GM18517 (cell line): ENCODE results near the gene PIK3R1.
A peak's percentile ranks its signal among the peaks of the same experiment; 100 is the strongest.

Experiments used
- ATAC-seq: cut with Tn5 transposase; IDR thresholded peaks from one replicate; pipeline ENCODE4 v1.9.1; 2021; ENCODE audit warnings: mild to moderate bottlenecking, moderate library complexity; ENCODE audit not compliant: unreplicated experiment

The PIK3R1 gene

DNA sequence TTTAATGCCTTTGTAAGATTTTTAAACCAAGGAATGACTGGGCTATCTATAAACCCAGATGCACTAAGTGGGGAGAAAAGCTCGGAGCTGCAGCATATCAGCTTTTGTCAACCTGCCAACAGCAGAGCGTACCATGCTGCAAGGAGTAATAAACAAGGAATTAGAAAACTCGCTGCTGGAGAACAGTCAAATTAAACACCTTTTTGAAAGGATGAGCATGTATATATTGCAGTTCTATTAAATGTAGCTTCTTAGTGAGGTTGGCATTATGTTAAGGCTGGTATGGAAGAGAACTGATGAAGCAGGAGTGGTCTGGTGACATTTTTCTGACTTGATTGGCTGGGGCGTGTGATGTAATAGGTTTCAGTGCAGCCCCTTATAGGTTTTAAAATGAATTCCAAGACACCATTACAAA is 74.7 kb downstream of the PIK3R1 start:
- no peak for ATAC-seq

DNA sequence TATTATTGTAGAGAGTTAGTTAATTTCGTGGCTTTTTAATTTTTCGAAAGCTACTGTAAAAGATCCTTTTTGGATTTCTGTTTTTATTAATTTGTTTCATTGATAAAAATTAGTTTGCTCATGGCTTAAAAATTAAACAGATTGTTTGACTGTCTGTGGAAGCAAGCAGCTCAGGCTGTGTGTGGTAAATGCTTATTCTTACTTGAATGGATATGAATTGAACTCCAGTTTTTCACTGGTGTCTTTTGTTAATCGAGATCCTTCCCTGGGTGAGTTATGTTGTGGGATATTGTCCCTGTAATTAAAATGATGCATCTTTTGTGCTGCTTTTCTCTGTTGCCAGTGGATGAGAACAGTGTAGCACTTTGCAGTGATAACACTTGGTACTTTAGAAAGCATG is 75.3 kb downstream of the PIK3R1 start:
- ATAC-seq = no peak

DNA sequence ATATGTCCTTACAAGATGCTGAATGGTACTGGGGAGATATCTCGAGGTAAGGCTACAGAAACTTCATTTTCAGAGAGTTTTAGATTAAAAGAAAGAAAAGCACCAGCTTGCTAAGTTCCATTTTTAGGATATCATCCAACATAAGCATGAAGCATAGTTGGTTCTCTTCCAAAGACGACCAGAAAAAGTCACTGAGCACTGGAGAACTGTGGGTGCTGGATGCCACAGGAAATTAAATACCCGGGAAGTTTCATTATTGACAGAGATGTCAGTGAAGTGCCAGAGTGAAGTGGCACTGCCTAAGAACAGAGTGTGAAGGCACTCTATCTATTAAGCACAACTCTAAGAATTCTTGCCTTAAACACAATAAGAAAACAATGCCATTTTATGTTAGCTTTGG is 76.8 kb downstream of the PIK3R1 start:
- ATAC-seq = no peak

DNA sequence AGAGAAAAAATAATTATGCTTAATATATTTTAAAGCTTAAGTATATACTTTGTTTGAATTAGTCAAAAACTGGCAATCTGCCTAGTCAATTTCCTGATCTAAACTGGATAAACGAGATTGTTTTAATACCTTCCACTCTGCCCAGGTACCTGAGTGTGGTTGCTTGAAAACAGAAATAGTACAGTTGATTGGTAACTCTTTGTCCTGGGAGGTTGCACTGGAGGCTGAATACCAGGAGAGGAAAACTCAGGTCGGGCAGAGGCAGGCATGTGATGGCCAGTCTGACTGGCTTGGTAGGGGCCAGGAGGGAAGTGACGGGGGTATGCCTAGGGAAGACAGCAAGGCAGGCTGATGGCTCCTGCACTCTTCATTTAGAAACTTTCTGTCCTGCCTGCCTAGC is 80.2 kb downstream of the PIK3R1 start:
- ATAC-seq = no peak

DNA sequence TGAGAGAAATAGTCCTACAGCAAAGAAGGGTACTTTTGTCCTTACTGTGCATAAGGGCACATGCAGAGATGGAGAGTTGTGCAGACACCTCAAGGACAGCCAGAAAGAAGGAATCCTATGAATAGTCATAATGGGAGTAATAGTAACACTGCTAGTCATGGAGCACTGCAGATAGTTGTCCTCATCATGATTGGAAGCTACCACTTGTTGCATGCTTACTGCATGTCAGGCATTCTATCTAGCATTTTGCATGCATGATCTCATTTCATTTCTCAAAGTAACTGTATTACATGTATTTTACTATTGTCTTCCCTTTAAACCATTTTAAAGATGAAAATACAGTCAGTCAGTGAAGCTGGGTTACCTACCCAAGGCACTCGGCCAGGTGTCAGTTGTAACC is 81.3 kb downstream of the PIK3R1 start:
- ATAC-seq = no peak

DNA sequence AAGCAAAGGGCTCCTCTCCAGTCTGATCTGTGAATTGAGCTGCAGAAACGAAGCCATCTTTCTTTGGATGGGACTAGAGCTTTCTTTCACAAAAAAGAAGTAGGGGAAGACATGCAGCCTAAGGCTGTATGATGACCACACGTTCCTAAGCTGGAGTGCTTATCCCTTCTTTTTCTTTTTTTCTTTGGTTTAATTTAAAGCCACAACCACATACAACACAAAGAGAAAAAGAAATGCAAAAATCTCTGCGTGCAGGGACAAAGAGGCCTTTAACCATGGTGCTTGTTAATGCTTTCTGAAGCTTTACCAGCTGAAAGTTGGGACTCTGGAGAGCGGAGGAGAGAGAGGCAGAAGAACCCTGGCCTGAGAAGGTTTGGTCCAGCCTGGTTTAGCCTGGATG is 82.1 kb downstream of the PIK3R1 start:
- ATAC-seq = no peak

DNA sequence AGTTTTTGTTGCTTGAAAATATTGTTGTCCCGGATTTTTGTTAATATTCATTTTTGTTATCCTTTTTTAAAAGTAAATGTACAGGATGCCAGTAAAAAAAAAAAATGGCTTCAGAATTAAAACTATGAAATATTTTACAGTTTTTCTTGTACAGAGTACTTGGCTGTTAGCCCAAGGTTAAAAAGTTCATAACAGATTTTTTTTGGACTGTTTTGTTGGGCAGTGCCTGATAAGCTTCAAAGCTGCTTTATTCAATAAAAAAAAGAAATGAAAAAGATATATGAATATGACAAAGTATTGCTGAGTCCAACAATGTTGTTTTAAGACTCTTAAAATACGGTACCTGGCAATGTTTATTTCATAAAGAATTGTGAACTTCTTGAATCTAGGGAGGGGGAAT is 82.9 kb downstream of the PIK3R1 start:
- no peak for ATAC-seq

DNA sequence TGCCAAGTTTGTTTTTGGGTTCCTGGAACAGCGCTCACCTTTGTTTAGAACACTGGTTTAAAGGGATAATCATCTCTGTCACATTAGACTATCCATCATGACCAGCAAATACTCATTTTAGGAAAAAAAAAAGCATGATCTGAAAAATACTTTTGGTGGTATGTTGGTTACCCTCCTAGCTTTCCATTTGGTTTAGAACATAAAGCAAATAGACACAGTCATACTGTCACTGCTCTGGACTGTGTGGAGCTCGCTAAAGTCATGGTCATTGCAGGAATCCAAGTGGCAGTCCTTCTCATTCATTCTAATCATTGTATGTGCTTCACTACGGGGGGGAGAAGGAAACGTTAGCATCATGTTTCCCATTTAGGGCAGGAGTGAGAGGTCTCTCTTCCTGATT is 83.5 kb downstream of the PIK3R1 start:
- no peak for ATAC-seq

DNA sequence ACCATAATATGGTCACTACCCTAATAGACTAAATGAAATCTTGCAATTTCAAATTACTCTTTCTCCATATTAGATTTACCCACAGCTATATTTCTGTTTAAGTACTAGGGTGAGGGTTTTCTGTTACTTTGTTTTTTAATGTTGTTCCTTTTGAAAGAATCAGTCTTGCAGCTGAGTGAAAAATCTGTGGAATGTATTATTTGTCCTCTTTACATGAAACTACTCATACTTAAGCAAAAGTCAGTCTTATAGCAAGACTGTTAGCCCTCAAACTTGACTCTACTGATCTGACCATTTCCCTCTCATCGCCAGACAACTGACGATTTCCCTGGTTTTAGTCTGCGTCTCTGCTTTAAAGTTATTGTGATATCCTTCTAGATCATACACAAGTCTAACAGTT is 84.0 kb downstream of the PIK3R1 start:
- ATAC-seq = no peak

DNA sequence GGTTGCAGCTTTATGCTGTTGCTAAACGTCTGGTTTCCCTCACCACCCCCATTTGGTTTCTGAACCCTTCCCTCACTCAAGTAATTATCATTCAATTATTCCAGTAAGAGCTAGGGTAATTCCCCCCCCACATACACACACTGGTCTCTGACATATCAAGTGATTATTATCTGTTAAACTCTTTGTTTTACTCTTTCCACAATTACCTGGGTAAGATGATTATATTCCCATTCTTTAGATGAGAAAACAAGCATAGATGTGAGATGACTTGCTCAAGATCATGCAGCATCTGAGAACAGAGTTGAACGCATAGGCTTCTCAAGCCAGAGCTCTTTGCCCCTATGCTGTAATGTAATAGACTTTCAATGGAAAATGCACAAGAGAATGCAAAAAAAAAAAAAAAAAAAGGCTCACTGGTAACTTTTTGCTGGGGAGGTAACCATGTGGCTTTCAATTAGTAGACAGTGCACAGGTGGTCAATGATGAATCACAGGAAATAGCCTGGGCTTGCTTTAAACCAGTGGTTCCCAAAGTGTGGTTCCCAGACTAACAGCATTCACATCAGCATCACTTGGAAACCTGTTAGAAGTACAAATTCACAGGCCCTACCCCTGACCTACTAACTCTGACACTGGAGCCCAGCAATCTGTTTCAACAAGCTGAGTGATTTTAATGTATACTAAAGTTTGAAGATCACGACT is 87.6 kb downstream of the PIK3R1 start:
- no peak for ATAC-seq

DNA sequence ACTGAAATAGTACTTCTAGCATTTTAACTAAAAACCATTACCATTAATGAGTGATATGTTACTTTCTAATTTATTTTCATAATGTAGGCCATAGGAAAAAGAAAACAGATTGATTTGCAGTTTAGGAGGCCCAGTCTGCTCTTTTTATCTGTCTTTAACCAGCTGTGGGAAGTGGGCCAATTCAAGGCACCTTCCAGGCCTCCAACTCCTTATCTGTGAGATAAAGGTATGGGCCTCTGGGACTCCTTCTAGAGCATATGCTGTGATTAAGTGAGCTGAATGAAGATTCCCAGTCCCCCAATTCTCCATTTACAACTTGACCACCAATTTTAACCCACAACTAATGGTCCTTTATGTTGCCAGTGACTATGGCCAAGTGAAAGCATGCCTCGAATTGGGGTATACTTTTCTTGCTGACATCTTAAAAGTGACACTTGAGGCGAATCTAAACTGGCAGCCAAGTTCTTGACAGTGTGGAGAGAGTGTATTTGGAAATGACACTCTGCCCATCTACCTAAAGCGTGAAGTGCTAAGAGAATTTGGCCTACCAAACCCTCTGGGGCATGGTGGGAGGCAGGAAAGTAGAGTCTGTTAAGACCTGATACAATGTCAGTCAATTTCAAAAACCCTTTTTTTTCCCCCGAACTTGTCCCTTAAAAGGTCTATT is 88.3 kb downstream of the PIK3R1 start:
- ATAC-seq = no peak

DNA sequence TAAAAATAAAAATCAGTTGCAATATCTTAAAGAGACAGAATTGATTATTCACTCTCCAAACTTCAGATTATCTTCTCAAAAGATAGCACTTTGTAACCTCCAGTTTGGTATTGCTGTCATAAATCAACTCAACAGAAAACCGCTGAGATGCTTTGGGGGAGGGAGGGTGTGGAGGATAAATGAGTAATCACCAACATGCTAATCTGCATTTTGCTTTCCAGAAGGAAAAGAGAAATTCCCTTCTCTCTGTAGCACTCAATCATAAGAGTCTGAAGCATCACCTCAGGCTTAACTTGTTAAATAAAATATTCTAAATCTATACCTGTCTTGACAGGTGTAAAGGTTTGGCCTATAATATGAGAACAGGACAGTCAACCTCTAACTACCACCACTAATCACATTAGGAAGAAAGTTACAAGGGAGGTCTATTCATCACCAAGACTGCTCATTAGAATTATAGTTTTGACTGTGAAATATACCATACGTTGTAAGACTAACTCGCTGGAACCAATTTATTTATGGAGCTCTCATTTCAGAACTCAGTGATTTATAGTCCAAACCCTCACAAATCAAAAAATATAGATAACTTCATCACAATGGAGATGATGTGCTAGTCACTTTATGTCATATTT is 89.0 kb downstream of the PIK3R1 start:
- no peak for ATAC-seq

DNA sequence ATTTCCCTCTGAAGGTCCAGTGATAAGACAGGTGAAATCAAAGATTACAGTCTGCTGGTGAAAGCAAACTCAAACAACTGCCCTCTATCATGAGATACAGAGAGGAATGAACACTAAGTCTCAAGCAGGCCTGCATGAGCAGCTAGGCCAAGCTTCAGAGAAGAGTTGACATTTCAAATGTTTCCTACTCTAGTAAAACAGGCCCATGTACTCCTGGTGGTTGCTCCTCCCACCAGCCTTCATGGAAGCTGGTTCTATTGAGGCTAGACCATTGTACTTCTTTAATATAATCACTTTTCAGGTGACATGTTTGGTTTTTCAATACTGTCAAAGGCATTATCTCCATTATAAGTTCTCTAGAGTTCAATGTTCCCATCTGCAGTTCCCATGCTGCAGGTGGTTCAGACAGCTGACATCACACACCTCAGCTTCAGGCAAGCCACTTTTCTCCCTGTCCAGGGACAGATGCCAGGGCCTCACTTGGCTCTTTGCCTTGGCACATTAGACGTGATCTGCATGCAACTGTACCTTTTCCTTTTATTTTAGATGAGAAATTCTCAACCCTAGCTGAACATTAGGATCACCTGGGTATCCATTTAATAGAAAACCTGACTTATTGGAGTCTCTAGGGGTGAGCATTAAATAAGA is 89.8 kb downstream of the PIK3R1 start:
- ATAC-seq = no peak

DNA sequence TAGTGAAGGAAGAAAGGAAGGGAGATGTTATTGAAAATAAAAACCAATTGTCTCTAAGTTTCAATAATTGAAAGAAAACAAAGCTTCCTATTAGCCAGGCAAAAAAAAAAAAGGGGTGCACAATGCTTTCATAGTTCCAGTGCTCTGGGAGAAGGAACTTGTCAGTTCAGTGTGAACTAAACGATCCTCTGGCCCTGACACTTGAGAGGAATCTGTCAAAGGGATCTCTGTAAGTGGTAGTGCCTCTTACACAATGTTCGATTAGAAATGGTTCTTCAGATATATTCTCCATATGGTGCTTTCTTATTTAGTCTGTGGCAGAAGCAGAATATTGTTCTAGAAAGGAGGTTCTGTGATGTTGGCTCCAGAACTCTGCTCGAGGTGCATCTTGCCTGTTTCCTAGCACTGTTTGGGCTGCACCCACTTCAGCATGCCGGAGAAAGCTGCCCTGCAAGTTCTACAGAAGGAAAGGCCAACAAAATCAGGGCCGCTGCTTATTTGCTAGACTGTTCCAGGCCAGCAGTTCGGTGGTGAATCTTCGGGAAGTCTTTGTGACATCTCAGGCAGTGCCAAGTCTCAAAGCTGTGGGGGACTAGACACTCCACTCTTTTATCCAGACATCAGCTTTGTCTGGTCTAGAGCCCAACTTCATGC is 90.9 kb downstream of the PIK3R1 start:
- no peak for ATAC-seq

DNA sequence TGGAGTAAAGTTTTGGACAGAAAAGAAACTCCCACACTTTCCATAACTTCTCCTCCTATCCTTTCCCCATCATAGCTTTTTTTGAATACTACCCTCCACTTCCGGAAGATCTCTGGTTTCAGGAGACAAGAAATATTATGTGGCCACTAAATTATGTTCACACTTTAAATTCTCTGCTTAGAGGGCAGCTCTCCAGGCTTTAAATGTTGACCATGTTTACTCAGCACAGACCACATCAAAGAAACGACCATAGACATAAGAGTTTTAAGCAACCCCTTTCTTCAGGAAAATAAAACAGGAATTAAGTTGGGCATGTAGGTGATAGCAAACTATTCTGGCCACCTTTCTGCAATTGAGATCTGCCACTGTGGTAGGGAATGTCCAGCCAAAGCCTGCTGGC is 97.8 kb downstream of the PIK3R1 start:
- ATAC-seq = no peak

DNA sequence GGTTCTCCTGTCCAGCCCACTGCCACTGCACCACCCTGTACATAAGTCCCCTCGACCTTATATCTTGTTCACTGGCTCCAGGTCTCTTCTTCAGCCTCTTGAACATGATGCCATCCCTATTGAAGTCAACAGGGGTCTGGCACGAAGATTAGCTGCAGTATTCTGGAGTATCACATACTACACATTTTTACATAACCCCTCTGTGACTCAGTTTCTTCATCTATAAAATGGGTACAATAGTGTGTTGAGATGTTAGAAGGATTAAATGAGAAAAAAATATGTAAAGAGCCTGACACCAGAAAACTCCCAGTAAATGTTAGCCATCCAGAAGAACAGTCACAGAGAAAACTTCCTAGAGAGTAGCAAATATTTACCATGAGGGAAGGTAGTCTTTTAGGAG is 98.9 kb downstream of the PIK3R1 start:
- no peak for ATAC-seq

DNA sequence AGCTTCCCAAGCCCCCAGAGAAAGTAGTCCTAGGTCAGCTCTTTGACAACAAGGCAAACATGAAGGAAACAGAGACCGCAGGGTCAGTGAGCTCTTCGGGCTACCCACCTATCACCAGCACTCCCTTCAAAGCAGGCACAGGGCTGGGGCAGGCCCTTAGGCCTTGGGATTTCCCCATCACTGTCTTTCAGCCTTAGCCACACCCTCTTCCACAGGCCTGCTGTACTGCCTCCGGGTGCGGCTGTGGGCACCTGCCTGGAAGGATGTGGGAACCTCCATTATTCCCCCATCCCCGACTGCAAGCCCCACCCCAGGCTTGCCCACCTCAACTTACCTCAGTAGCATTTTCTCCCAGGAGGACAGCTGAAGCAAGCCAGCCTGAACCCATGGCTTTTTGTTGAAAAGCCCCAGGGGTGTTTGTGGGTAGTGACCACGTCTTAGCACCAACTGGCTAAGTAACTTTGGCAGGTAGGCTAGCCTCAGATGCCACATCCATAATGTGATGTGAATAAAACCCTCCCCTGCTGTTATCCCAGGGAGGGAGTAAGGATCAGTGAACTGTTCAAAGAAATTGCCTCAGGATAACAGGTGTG is 100.2 kb downstream of the PIK3R1 start:
- ATAC-seq = peak; percentile 93

DNA sequence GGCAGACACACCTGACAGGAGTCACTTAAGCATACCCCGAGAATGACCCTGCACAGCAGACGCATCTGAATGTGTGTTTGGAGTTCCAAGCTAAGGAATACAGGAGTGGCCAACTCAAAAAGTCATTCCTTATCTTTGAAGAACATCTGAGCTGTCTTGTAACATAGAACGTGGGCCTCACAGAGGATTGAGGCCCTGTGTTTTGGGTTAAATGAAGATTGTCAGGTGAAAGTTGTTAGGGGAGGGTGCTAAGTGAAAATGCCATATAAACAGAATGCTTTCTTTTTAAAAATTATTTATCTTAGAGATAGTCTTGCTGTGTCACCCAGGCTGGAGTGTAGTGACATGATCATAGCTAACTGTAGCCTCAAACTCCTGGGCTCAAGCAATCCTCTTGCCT is 100.9 kb downstream of the PIK3R1 start:
- ATAC-seq = no peak

DNA sequence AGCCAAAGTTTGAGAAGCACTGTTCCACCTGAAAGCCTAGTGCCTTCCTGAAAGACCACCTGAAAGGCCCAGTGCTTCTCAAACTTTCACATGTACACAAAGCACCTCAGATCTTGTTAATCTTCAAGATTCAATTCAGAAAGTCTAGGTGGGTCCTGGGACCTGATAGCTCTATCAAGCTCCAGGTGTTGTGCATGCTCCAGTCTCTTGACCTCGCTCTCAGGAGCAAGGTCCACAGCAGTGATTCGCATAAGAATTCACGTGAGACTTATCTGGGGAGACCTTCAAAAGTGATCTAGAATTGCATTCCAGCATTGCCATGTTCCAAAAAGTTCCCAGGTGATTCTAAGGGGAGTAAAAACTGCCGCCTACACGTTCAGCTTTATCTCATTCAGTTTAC is 102.1 kb downstream of the PIK3R1 start:
- ATAC-seq = no peak

DNA sequence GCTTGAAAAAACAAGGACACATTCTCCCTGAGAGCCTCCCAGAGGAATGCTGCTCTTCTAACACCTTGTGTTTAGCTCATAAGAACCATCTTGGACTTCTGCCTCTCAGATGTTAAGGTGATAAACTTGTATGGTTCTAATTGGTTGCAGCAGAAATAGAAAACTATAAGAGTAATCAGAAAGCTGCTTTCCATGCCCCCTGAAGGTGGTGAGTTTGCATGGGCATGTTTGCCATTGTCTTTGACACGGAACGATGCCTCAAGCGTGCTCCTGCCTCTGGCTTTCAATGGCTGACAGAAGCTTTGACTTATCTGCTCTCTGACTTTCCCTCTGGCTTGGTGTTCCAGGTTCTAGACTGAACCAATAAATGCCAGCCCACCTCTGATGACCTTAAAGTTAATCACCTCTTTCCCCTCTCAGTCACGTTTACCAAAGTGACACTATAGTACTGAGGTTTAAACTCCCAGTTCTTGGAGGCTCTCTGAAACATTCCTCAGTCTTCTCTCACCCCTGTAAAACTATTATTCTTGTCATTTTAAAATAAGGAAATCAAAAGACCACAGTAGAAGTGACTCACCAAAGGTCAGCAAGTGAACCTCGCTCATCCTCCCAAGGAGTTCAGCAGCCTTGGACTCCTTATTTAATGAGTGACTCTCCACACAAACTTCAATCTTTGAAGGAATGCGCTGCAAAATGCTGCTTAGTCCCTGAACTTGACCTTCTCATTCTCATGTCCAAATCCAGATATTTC is 103.6 kb downstream of the PIK3R1 start:
- no peak for ATAC-seq
